ENCODE results near the gene COL2A1.

DNA sequence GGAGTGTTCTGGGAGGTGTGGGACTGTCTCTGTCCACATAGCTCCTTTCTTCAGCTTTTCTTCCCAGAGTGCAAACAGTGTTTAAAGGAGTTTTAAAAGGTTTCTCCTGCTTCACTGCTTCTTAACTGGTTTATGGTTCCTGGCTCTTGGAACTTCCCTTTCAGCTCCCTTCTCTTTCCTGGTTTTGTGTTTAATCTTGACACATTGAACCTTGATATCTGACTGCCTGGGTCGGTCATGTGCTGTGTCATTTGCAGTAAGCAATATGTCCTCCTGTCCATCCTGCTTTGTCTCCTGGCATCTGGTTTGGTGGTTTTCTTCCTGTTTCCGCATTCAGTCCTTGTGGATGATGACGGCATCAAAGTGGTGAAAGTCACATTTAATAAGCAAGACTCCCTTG lies 38.7 kb downstream of the COL2A1 start:
- no peak for TF ChIP-seq ELF4 (IDR thresholded peaks at IDR 0.05)
- no peak for TF ChIP-seq LEF1 (IDR thresholded peaks at IDR 0.05; ENCODE audit: borderline replicate concordance)
- TF ChIP-seq SP1 (IDR thresholded peaks at IDR 0.05): no peak
- no peak for TF ChIP-seq CTBP1 (IDR thresholded peaks at IDR 0.05; ENCODE audit: borderline replicate concordance)
- TF ChIP-seq TARDBP (IDR thresholded peaks at IDR 0.05): no peak
- TF ChIP-seq FOXM1 (IDR thresholded peaks at IDR 0.05; ENCODE audit: borderline replicate concordance): no peak
- no peak for TF ChIP-seq FOXK2 (IDR thresholded peaks at IDR 0.05)
